H1 (cell line): ENCODE data around the gene VEZT. TPM values are rescaled to one million over a fixed set of nuclear protein-coding genes. Genes with fewer than 3 reads are reported as not detected.

Experiments used
- CHD7 ChIP-seq: fragments of 300-600 bp; sonication (generic); IDR thresholded peaks from 2 replicates; pipeline ENCODE4 v1.7.1; 2012; ENCODE audit warnings: low read length, moderate library complexity, mild to moderate bottlenecking, inconsistent platforms; ENCODE audit not compliant: insufficient replicate concordance
- CTCF ChIP-seq, 3 experiments: IDR thresholded peaks; 1 replicate in 2 of 3; 2 replicates in 1 of 3; pipeline versions ENCODE4 v1.5.1 to v1.6.1; 2011; ENCODE audit warnings: low read length in 3 of 3, mild to moderate bottlenecking in 3 of 3, inconsistent platforms in 2 of 3, low read depth in 1 of 3, moderate library complexity in 1 of 3; ENCODE audit not compliant: insufficient read depth in 1 of 3; ENCODE audit errors: control extremely low read depth in 1 of 3
- GABPA ChIP-seq: IDR thresholded peaks from 2 replicates; pipeline ENCODE4 v1.6.1; 2011; ENCODE audit warnings: mild to moderate bottlenecking, low read length, moderate library complexity, borderline replicate concordance; ENCODE audit not compliant: insufficient read depth
- JUN ChIP-seq: IDR thresholded peaks from 2 replicates; pipeline ENCODE4 v1.6.1; 2011; ENCODE audit warnings: low read depth, mild to moderate bottlenecking, improper control_type of control experiment, low read length
- TAF1 ChIP-seq: IDR thresholded peaks from 2 replicates; pipeline ENCODE4 v1.6.1; 2011; ENCODE audit warnings: mild to moderate bottlenecking, low read depth, low read length
- YY1 ChIP-seq: IDR thresholded peaks from 2 replicates; pipeline ENCODE4 v1.6.1; 2011; ENCODE audit warnings: low read depth, mild to moderate bottlenecking, low read length
- ZNF274 ChIP-seq: IDR thresholded peaks from 2 replicates; pipeline ENCODE4 v1.7.0; 2012; ENCODE audit warnings: low read length, borderline replicate concordance; ENCODE audit errors: extremely low read depth
- polyA plus RNA-seq, 7 experiments: library from polyadenylated mRNA; depleted of rRNA in 3 of 7; stranded (reverse) in 5 of 7; unstranded in 2 of 7; fragments of >200 nt in 5 of 7; fragments of 200-250 nt in 2 of 7; gene quantifications; 1 replicate in 5 of 7; 2 replicates in 1 of 7; 4 replicates in 1 of 7; pipeline versions ENCODE4 v1.2.1 to v1.2.3, GENCODE V29; 2011 to 2013; ENCODE audit warnings: missing spikeins in 2 of 7, mixed read lengths in 2 of 7
- total RNA-seq: library from RNA; stranded (reverse); fragmentation: NEBNext Ultra II Directional; extraction: Animal tissue kit (Norgen Biotek cat#: 25700); gene quantifications from 2 replicates; pipeline ENCODE4 v1.2.1, GENCODE V29; 2021

The VEZT gene
- total and polyA plus RNA-seq, 2 of the 8 experiments (the other 6 are each of a cell fraction or from before 2014, with no cell fraction given), result 44.0 to 56.1 TPM

- TF ChIP-seq CHD7 (no peak), JUN (no peak), YY1 (peak; percentile 93), CTCF (IDR thresholded peaks at IDR 0.05; ENCODE audit: control extremely low read depth in 1 of 3, insufficient read depth in 1 of 3, low read depth in 1 of 3, low read length in 3 of 3) (peak in 1 of 3 experiments; percentile 48; a peak in 1 of 4 replicates), ZNF274 (no peak), TAF1 (peak; percentile 90; the same call in 1 of the 2 replicates), GABPA (no peak)
These were observed at the start of gene VEZT, which contains the start of gene FGD6 (continued) for GRCh38 chr12:95217377-95218149.
